ENCODE data around the gene RNASEH2B. TPM values are rescaled to one million over a fixed set of nuclear protein-coding genes. Genes with fewer than 3 reads are reported as not detected.

The RNASEH2B gene
- total RNA-seq, 1 donor from 2014 or later: 42.5 TPM

GRCh38 chr13:50981686-50982085 lies 72.1 kb downstream of the RNASEH2B start:
- DNase-seq (no peak), ATAC-seq (ENCODE audit: poor library complexity) (no peak)
- intact Hi-C loops (cut with DNase I): no loop called here

GRCh38 chr13:50989476-50989875 lies 79.9 kb downstream of the RNASEH2B start:
- intact Hi-C loops (cut with DNase I): no loop called here
- DNase-seq (peak; percentile 65), ATAC-seq (ENCODE audit: poor library complexity) (peak; percentile 76)

- DNase-seq (no peak), ATAC-seq (ENCODE audit: poor library complexity) (no peak)
- intact Hi-C loops (cut with DNase I): no loop called here
These were observed 80.7 kb downstream of the RNASEH2B start for GRCh38 chr13:50990065-50990817.

- peak; percentile 81 for ATAC-seq (ENCODE audit: poor library complexity)
- intact Hi-C loops (cut with DNase I): no loop called here
- DNase-seq: peak; percentile 67
These were observed 81.4 kb downstream of the RNASEH2B start for GRCh38 chr13:50990818-50991506.

GRCh38 chr13:50991579-50992521 lies 82.3 kb downstream of the RNASEH2B start:
- ATAC-seq (ENCODE audit: poor library complexity) (no peak), DNase-seq (no peak)
- intact Hi-C loops (cut with DNase I): no loop called here

GRCh38 chr13:50993371-50993770 lies 83.8 kb downstream of the RNASEH2B start:
- ATAC-seq (ENCODE audit: poor library complexity) (no peak), DNase-seq (no peak)
- intact Hi-C loops (cut with DNase I): no loop called here

- DNase-seq (no peak), ATAC-seq (ENCODE audit: poor library complexity) (peak; percentile 64)
- intact Hi-C loops (cut with DNase I): no loop called here
These were observed 84.3 kb downstream of the RNASEH2B start for GRCh38 chr13:50993934-50994333.

- DNase-seq: no peak
- intact Hi-C loops (cut with DNase I): no loop called here
- no peak for ATAC-seq (ENCODE audit: poor library complexity)
These were observed 85.1 kb downstream of the RNASEH2B start for GRCh38 chr13:50994651-50995050.

- ATAC-seq (ENCODE audit: poor library complexity) (no peak), DNase-seq (no peak)
- intact Hi-C loops (cut with DNase I): no loop called here
These were observed 86.3 kb downstream of the RNASEH2B start for GRCh38 chr13:50995854-50996253.

- intact Hi-C loops (cut with DNase I): no loop called here
- DNase-seq (no peak), ATAC-seq (ENCODE audit: poor library complexity) (no peak)
These were observed 88.7 kb downstream of the RNASEH2B start for GRCh38 chr13:50998326-50998725.

- DNase-seq (no peak), ATAC-seq (ENCODE audit: poor library complexity) (no peak)
- intact Hi-C loops (cut with DNase I): no loop called here
These were observed 90.0 kb downstream of the RNASEH2B start for GRCh38 chr13:50999641-51000040.

GRCh38 chr13:51000061-51000460 lies 90.5 kb downstream of the RNASEH2B start:
- no peak for ATAC-seq (ENCODE audit: poor library complexity)
- intact Hi-C loops (cut with DNase I): no loop called here
- DNase-seq: no peak

GRCh38 chr13:51000571-51001260 lies 91.1 kb downstream of the RNASEH2B start:
- intact Hi-C loops (cut with DNase I): no loop called here
- peak; percentile 74 for DNase-seq
- peak; percentile 81 for ATAC-seq (ENCODE audit: poor library complexity)

GRCh38 chr13:51001335-51001734 lies 91.7 kb downstream of the RNASEH2B start:
- ATAC-seq (ENCODE audit: poor library complexity) (no peak), DNase-seq (no peak)
- intact Hi-C loops (cut with DNase I): no loop called here

- intact Hi-C loops (cut with DNase I): no loop called here
- DNase-seq (no peak), ATAC-seq (ENCODE audit: poor library complexity) (no peak)
These were observed 93.1 kb downstream of the RNASEH2B start for GRCh38 chr13:51002736-51003135.

GRCh38 chr13:51003642-51004041 lies 94.1 kb downstream of the RNASEH2B start:
- ATAC-seq (ENCODE audit: poor library complexity) (no peak), DNase-seq (no peak)
- intact Hi-C loops (cut with DNase I): no loop called here

GRCh38 chr13:51004111-51004865 lies 94.7 kb downstream of the RNASEH2B start:
- DNase-seq: no peak
- intact Hi-C loops (cut with DNase I): no loop called here
- no peak for ATAC-seq (ENCODE audit: poor library complexity)

- no peak for DNase-seq
- ATAC-seq (ENCODE audit: poor library complexity): no peak
- intact Hi-C loops (cut with DNase I): no loop called here
These were observed 95.4 kb downstream of the RNASEH2B start for GRCh38 chr13:51004918-51005460.
